Retinal pigment epithelial cell (primary cell): ENCODE data around the gene WFDC11.
A peak's percentile ranks its signal among the peaks of the same experiment; 100 is the strongest.
"Not testable (repeated sequence)": the region's sequence is repeated elsewhere in the genome, so short reads cannot be mapped to it uniquely, and the experiment has no call there.

Experiments used
- DNase-seq: peaks from one replicate; pipeline ENCODE4 v3.0.0-alpha.2; 2010; ENCODE audit warnings: low read depth
- H3K4me3 ChIP-seq: 2 replicates; pipeline ENCODE4 v1.5.1; 2011; ENCODE audit warnings: mild to moderate bottlenecking, low read length, control low read depth, moderate library complexity
- TF ChIP-seq, protein P1 (sequence below): conservative IDR thresholded peaks from 2 replicates; pipeline ENCODE4 v1.5.1; 2011; ENCODE audit warnings: low read depth, low read length, control low read depth, inconsistent platforms

The WFDC11 gene

DNA sequence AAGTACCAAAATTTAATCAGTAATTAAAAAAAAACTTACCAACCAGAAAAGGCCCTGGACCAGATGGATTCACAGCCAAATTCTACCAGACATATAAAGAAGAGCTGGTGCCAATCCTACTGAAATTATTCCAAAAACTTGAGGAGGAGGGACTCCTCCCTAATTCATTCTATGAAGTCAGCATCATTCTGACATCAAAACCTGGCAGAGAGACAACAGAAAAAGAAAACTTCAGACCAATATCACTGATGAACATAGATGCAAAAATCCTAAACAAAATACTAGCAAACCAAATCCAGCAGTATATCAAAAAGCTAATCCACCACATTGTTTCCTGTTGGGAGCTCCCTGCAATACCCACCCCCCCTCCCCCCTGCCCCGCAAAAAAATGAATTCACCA, at the start of gene WFDC11:
TSS of gene WFDC11 (minus strand) at position 101 of the 400 bp plus-strand sequence. CDS start 19,639 bp downstream, outside the sequence.
- TF ChIP-seq, protein P1, sequence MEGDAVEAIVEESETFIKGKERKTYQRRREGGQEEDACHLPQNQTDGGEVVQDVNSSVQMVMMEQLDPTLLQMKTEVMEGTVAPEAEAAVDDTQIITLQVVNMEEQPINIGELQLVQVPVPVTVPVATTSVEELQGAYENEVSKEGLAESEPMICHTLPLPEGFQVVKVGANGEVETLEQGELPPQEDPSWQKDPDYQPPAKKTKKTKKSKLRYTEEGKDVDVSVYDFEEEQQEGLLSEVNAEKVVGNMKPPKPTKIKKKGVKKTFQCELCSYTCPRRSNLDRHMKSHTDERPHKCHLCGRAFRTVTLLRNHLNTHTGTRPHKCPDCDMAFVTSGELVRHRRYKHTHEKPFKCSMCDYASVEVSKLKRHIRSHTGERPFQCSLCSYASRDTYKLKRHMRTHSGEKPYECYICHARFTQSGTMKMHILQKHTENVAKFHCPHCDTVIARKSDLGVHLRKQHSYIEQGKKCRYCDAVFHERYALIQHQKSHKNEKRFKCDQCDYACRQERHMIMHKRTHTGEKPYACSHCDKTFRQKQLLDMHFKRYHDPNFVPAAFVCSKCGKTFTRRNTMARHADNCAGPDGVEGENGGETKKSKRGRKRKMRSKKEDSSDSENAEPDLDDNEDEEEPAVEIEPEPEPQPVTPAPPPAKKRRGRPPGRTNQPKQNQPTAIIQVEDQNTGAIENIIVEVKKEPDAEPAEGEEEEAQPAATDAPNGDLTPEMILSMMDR, result no peak
- H3K4me3 ChIP-seq, result no peak within 1 kb of the TSS
- DNase-seq, result no peak

DNA sequence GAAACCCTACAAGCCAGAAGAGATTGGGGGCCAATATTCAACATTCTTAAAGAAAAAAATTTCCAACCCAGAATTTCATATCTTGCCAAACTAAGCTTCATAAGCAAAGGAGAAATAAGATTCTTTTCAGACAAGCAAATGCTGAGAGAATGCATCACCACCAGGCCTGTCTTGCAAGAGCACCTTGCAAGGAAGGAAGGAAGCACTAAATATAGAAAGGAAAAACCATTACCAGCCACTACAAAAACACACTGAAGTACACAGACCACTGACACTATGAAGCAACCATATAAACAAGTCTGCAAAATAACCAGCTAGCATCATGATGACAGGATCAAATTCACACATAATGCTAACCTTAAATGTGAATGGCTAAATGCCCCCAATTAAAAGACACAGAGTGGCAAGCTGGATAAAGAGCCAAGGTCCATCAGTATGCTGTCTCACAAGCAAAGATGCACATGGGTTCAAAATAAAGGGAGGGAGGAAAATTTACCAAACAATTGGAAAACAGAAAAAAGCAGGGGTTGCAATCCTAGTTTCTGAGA, 46.2 kb upstream of the WFDC11 start:
- H3K4me3 ChIP-seq, DNase-seq: not testable (repeated sequence)

DNA sequence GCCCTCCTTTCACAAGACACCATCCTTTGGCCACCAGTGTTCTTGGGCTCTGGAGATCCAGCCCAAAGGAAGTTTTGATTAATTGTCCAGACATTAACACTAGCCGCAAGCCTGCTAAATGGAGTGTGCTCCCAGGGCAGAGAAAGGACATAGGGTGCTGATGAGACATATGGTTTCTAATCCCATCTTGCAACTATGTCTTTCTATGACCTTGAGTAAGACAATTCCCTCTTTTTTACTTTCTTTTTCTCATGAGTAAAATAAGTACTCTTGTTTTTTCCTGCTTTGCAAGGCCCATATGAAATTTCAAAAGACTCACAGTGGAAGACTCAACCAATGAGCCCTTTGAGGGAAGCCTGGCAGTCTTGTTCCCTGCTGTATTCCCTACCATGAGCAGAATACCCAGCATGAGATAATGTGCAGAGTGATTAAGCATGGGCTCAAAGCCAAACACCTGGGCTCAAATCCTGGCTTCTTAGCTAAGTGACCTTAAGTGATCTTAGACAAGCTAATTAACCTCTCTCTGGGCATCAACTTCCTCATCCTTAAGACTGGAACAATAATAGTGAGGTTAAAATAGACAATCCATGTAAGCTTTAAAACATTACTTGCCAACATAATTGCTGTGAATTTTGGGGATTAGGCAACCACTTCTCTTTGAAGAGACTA, 35.1 kb upstream of the WFDC11 start, which contains the start of gene WFDC10B:
TSS of gene WFDC10B (minus strand) at position 51 of the 669 bp plus-strand sequence. CDS start 19,027 bp downstream, outside the sequence.
- H3K4me3 ChIP-seq, result no peak within 1 kb of the TSS
- TF ChIP-seq, protein P1, result no peak
- DNase-seq, result no peak

DNA sequence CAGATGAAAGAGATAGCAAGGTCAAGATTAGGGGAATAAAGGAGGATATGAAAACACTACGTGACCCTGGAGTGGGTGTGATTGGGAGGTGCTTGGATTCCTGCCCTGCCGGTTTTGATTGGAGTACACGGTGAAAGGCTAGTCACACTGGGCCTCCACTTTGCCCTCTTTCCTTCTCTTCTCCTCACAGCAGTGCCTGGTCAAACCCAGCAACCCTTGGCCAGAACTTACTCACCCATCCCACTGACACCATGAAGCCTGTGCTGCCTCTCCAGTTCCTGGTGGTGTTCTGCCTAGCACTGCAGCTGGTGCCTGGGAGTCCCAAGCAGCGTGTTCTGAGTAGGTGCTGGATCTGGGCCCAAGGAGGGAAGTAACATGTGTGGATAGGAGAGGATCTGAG, 31.8 kb upstream of the WFDC11 start, which contains the start of gene WFDC13:
TSS of gene WFDC13 (plus strand) at position 166 of the 400 bp plus-strand sequence. CDS start at position 252, 86 bp downstream.
- TF ChIP-seq, protein P1, result no peak
- H3K4me3 ChIP-seq, result no peak within 1 kb of the TSS
- no peak for DNase-seq

DNA sequence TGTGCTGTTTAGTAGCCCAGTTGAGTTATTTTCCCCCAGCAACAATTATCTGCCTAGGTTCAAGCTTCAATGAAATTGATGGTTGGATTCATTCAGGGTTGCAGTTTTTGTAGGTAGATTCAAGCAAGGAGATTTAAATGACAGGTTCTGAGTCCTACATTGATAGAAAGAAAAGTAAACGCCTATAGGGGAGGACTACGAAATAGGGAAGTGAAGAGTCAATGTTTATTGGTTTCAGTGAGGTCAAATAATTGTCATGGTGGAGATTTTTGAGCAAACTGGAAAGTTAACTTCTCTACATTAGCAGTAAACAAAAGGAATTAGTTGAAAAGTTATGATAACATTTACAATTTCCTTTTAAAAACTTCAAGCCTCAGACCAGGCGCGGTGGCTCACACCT, 31.1 kb upstream of the WFDC11 start:
- DNase-seq, result no peak
- no peak overlapping the region for H3K4me3 ChIP-seq
- TF ChIP-seq, protein P1, result no peak

DNA sequence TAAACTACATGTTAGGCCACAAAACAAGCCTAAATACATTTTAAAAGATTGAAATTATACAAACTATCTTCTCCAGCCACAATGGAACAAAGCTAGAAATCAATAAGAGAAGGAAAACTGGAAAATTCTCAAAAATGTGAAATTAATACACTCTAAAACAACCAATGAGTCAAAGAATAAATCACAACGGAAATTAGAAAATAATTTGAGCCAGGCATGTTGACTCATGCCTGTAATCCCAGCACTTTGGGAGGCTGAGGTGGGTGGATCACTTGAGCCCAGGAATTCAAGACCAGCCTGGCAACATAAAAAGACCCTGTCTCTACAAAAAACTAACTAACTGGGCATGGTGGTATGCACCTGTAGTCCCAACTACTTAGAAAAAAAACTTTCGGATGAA, 25.5 kb upstream of the WFDC11 start:
- TF ChIP-seq, protein P1, result no peak
- DNase-seq, result no peak
- no peak overlapping the region for H3K4me3 ChIP-seq

DNA sequence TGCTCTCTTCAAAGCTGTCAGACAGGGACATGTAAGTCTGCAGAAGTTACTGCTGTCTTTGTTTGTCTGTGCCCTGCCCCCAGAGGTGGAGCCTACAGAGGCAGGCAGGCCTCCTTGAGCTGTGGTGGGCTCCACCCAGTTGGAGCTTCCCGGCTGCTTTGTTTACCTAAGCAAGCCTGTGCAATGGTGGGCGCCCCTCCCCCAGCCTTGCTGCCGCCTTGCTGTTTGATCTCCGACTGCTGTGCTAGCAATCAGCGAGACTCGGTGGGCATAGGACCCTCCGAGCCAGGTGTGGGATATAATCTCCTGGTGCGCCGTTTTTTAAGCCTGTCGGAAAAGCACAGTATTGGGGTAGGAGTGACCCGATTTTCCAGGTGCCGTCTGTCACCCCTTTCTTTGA, 23.3 kb upstream of the WFDC11 start:
- not testable (repeated sequence) for DNase-seq, H3K4me3 ChIP-seq

DNA sequence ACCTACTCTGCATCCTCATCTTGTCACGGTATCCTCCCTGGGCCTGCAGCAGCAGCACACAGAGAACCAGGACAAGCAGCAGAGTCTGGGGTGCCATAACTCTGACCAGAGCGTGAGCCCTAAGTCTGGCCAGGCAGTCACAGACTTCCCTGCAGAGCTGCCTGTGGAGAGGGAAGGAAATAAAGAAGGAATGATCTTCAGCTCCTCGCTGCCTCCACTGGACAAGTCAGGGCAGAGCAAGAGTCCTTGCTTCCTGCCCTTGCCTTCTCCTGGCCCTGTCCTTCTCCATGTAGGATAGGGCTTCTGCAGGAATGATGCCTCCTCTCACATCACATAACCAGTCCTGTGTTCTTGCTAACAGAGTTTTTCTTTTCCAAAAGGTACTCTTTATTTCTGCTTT, 15.9 kb upstream of the WFDC11 start:
- H3K4me3 ChIP-seq, result no peak overlapping the region
- no peak for DNase-seq

More for the DNA sequence above, 15.9 kb upstream of the WFDC11 start:
- TF ChIP-seq, protein P1, result peak; percentile 5
